Stimulated activated CD8-positive, alpha-beta memory T cell treated with anti-CD3 and anti-CD28 coated beads, Interleukin-4, amount 100 ng/mL, for 48 hours (primary cell): ENCODE measurements around the gene PHF5A.

Experiments used
- DNase-seq: peaks from one replicate; pipeline ENCODE4 v3.0.0-alpha.2; 2020

The PHF5A gene

DNA sequence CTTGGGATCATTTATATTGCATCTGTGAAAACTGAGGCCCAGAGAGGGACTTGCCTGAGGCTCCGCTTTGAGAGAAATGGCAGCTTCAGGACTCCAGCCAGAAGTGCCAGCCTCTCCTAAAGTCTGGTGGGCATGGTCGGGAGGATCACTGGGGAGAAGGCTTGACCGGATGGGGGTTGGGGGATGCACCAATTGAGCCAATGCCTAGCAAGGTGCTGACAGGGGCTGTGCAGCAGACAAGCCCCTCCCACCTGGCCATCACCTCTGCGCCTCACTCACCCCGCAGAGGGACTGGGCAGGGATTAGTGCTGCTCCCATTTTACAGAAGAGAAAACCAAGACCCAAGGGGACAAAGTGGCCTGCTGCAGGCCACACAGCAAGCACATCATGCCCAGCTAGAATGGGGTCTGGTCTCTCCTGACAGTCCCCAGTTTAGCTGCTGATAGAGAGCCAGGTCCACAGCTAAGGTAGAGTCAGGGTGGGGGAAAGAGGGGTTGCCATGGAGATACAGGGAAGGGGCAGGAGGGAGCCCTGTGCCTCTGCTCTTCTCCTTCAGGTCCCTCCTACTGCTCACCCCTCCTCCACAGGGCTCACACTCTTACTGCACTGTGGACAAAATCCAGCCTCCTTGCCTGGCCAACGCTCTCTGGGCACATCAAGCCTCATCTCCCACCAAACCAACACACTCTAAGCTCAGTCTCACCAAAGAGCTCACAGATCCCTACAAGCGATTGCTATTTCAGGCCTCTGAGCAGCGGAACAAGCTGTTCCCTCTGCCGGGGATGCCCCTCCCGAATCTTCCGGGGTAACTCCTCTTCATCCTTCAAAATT is 57.3 kb downstream of the PHF5A start:
- DNase-seq: no peak

DNA sequence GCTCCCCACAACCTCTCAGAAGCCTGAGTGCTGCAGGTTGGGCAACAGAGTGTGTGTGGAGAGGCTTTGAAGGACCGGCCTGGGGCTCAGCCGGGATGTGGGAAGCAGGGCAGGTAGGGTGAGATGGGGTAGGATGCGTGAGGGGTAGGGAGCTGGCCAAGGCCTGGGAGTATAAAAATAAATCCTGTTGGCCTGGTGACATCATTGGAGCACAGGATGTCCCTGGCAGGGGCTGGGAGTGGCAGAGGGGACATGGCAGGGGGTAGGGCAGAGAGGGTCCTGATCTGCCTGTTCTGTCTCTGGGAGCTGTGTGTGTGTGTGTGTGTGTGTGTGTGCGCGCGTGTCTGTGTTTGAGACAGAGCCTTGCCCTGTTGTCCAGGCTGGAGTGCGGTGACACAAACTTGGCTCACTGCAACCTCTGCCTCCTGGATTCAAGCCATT is 58.2 kb downstream of the PHF5A start:
- DNase-seq: no peak
